HL-60/S4 treated with phorbol 12-myristate 13-acetate at 8.2 ng/mL for 4 days and 3 days (cell line): ENCODE measurements around the gene WDR20.
"Not testable (repeated sequence)": the region's sequence is repeated elsewhere in the genome, so short reads cannot be mapped to it uniquely, and the experiment has no call there.

Experiments
- in situ Hi-C: fragments of 300-500 bp; cut with MboI; formaldehyde crosslinking; loops from 2 replicates; pipeline ENCODE4 v1.15.0; 2022; ENCODE audit warnings: low sequenced_read_pairs

Gene WDR20

DNA sequence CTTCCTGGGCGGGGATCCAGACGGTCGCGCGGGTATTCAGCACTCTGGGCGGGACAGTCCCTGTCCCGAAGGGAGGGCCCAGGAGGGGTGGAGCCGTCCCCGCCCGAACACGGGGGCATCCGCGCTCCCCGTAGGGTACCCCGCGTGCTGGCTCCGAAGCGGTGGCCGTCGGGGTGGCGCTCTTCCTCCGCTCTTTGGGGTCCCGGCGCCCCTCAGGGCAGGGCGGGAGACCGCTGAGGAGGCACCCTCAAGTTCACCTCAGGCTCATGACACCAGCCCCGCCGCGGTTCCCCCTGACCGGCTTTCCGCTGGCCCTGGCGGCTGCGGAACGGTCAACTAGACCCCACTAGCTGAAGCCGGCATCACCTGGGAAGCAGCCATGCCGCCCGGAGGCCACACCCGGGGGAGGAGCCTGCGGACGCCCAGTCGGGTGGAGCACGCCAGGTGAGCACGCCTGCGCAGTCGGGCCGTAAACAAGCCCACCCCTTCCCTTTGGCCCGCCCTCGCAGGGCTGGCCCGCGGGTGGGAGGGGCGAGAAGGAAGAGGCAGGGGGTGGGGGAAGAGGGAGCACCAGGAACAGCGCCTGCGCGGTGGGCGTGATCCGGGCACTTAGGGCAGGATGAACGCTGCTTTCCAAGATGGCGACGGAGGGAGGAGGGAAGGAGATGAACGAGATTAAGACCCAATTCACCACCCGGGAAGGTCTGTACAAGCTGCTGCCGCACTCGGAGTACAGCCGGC is at the start of gene WDR20:
Gene WDR20 (plus strand): TSS at position 612 of the 741 bp plus-strand sequence. CDS start 27 bp downstream, at position 639.
- in situ Hi-C loops, result no loop called here

- in situ Hi-C loops, result loop anchor here (25.0 kb wide), 1 partner anchor 222 kb away; the partner anchor contains the start of genes MOK and ZNF839
Observed at GRCh38 chr14:102090713-102091112, 49.0 kb upstream of the WDR20 start.

DNA sequence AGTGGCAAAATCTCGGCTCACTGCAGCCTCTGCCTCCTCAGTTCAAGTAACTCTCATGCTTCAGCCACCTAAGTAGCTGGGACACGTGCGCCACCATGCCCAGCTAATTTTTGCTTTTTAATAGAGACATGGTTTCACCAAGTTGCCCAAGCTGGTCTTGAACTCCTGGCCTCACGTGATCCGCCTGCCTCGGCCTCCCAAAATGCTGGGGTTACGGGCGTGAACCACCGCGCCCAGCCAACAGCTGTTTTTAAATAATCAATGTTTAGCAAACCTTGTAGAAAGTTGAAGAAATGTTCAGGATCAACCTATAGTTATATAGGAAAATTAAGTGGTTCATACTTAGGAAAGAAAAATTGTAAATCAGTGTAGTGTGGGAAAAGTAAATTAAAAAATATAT is 46.9 kb upstream of the WDR20 start:
- in situ Hi-C loops, result loop anchor here (25.0 kb wide), 1 partner anchor 219 kb away; the partner anchor contains the start of genes MOK and ZNF839

DNA sequence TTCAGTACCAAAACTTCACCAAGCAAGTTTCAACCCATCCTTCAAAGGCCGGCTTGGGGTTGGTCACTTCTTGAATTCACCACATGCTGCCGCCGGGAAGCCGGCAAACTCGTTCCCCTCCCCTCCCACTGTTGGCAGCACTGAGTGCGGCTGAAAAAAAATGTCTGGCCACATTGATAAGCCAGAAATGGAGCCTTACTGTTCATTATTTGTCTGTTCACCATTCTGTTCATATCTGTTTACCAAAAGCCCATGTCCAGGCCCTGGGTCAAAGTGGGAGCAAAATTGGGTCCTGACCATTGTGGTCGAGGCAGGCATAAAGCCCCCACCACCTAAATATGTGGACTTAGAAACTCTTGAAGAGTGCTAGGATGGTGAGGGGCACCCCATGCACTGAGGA is 45.6 kb upstream of the WDR20 start:
- in situ Hi-C loops, result loop anchor here (25.0 kb wide), 1 partner anchor 218 kb away; the partner anchor contains the start of genes MOK and ZNF839

DNA sequence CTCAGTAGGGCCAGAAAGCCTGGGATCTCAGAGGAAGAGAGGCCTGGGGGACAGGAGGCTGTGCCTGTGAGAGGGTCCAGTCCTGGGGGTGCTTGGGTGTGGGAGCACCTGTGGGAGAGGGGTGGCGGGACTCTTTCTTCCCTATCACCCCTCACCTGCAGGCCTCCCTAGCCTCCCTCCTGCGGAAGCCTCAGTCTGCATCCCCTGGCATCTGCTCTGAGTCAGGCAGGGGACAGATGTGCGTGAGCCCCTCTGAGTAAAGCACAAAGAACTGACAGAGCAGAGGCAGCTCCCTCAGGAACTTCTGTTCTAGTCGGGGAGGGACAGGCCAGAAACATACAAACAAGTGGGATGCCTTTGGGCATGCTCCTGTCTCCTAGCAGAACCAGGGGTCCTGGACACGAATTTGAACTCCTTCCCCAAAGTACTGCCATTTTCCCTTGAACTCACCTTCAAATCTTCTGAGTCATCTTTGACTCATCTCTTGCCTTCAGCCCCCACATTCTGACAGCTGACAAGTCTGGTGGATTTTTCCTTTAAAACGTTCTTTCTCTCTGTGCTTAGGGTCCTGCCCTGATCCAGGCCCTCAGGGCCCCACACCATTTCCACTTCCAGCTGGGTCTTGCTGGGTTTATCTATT is 44.3 kb upstream of the WDR20 start:
- in situ Hi-C loops, result loop anchor here (25.0 kb wide), 1 partner anchor 217 kb away; the partner anchor contains the start of genes MOK and ZNF839

DNA sequence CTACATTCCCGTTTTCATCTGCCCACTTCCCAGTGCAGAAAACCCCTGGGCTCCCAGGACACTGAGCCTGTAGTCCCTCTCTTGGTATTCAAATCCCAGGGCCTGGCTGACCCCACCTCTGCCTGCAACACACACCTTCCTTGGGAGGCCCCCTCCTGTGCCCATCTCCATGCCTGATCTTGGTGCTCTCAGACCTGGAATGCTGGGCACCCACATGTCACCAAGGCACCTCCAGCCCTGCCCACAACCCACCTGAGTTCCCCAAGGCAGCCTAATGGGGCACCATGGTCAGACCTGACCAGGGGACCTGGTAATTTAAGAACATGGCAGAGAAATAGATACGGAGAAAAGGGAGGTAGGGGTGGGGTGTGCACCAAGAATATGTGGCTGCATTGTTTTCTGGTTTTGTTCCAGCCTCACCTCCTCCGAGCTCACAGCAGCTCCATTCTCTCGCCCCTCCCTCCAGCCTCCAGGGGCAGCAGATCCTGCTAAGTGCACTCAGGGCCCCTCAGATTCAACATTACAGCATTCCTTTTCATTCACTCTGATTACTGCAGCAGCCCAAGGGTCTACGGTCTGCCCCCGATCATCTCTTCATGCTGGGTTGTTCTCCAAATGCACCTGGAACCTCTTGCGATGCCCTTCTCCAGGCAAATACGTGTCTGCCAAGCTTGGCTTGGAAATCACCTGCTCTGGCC is 43.7 kb upstream of the WDR20 start:
- in situ Hi-C loops, result loop anchor here (25.0 kb wide), 1 partner anchor 216 kb away; the partner anchor contains the start of genes MOK and ZNF839

DNA sequence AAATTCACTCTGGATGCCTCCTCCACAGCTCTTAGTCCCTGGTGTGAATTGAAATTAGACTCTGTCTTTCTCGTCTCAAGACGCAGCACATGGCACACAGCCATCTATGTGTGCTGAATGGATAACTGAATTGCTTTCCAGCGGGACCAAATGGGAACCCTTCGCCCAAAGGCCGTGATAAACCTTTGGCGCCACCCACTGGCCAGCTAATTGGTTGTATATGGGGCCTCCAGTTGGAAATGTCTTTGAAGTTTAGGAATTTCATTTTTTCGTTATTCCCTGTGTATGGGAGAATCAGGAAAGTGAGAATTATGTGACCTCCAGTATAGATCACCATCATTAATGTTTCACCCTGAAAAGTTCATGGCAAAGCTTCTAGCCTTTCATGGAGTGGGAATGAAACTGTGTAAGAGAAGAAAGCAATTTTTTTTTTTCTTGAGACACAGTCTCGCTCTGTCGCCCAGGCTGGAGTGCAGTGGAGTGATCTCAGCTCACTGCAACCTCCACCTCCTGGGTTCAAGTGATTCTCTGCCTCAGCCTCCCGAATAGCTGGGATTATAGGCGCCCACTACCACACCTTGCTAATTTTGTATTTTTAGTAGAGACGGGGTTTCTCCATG is 43.0 kb upstream of the WDR20 start:
- in situ Hi-C loops, result loop anchor here (25.0 kb wide), 1 partner anchor 216 kb away; the partner anchor contains the start of genes MOK and ZNF839

DNA sequence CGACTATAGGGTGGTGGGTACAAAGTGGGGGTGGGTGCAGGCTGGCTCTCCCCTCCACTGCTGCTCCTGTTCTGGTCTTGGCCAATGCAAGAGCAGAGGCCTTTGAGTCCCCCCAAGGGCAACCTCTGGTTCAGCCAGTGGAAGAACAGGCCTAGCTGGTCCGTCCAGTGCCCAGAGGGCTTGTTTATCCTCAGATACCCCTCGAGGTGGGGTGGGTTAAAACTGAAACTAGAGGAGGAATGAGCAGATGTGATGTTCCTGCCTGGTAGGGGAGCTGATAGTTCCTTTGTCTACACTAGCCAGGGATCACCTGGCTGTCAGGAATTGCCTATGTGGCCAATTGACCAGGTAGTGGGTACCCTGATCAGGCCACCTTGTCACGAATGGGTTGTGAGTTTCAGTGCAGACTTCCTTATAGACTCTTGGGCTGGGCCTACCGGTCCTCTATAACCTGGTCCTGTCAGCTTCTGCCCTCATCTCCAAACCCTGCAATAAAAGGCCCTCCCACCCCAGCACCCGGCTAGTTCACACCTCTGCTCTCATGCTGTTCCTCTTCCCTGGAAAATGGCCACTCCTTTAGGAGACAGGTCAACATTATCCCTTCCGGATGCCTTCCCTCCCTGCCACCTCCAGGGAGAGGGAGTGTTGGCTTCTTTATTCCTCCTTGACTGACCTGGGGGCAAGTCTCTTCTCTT is 42.1 kb upstream of the WDR20 start:
- in situ Hi-C loops, result loop anchor here (25.0 kb wide), 1 partner anchor 215 kb away; the partner anchor contains the start of genes MOK and ZNF839

- in situ Hi-C loops, result no loop called here
Observed at GRCh38 chr14:102103062-102103695, 36.5 kb upstream of the WDR20 start.

- in situ Hi-C loops, result no loop called here
Observed at GRCh38 chr14:102105369-102105768, 34.3 kb upstream of the WDR20 start.

GRCh38 chr14:102109332-102109731 is 30.4 kb upstream of the WDR20 start:
- in situ Hi-C loops, result not testable (repeated sequence)

GRCh38 chr14:102111101-102111500 is 28.6 kb upstream of the WDR20 start:
- in situ Hi-C loops, result no loop called here

- in situ Hi-C loops, result no loop called here
Observed at GRCh38 chr14:102116361-102117180, 23.1 kb upstream of the WDR20 start.

DNA sequence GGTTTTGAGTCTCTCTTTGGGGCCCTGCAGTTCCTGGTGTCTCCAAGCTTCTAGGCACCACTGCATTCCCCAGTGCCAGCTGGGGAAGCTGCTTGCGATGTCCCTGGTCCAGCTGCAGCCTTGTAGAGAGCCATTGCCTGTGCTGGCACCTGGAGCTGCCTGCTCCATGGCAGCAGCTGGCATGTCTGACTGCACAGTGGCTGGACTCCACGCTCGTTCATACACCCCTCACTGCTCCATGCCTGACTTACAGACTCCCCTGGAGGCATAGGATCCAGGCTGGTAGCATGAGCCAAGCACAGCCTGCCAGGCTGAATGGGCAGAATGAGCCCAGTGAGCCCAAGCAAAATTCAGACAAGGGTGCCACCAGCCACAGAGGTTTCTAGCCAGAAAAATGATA is 21.8 kb upstream of the WDR20 start:
- in situ Hi-C loops, result no loop called here

- in situ Hi-C loops, result no loop called here
Observed at GRCh38 chr14:102120888-102121287, 18.8 kb upstream of the WDR20 start.

DNA sequence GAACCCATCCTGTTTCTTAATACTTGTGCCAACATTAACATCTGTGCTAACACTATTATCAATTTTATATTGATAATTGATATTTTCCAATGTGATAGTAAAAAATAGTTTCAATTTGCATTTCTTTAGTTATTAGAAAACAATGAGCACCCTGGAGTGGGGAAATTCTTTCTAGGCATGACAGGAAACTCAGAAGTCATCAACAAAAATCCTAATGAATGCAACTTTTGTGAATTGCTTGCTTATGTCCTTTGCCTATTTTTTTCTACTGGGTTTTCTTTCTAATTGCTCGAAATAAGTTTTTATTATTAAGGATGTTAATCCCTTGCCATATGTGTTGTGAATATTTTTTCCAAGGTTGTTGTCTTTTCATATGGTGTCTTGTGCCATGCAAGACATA is 18.1 kb upstream of the WDR20 start:
- in situ Hi-C loops, result no loop called here

GRCh38 chr14:102124419-102124818 is 15.3 kb upstream of the WDR20 start:
- in situ Hi-C loops, result no loop called here

DNA sequence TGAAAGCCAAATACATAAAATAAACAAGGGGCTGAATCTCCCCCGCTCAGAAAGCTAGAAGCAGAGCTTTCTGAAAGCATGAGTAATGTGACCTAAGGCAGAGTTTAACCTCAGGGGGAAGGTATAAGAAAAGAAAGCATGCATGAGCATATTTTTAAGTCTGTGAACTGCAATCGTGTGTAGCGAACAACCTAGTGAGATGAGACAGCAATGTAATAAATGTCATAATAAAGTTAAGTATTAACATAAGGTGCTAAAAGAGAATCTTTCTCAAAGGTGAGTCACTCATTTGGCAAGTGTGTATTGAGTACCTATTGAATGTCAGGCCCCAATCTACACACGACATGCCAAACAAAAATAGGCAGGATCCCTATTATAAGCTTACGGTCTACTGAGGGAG is 14.2 kb upstream of the WDR20 start:
- in situ Hi-C loops, result no loop called here
